NB4 (cell line): ENCODE measurements around the gene KRTAP4-1.

Experiments used
- POLR2A ChIP-seq: IDR thresholded peaks from 2 replicates; pipeline ENCODE4 v1.6.1; 2011; ENCODE audit warnings: mild to moderate bottlenecking; ENCODE audit not compliant: insufficient read length; ENCODE audit errors: extremely low read depth
- TF ChIP-seq, protein P1 (sequence below): IDR thresholded peaks from one replicate; pipeline ENCODE4 v1.5.1; 2012; ENCODE audit warnings: low read depth, low read length

- TF ChIP-seq, protein P1, sequence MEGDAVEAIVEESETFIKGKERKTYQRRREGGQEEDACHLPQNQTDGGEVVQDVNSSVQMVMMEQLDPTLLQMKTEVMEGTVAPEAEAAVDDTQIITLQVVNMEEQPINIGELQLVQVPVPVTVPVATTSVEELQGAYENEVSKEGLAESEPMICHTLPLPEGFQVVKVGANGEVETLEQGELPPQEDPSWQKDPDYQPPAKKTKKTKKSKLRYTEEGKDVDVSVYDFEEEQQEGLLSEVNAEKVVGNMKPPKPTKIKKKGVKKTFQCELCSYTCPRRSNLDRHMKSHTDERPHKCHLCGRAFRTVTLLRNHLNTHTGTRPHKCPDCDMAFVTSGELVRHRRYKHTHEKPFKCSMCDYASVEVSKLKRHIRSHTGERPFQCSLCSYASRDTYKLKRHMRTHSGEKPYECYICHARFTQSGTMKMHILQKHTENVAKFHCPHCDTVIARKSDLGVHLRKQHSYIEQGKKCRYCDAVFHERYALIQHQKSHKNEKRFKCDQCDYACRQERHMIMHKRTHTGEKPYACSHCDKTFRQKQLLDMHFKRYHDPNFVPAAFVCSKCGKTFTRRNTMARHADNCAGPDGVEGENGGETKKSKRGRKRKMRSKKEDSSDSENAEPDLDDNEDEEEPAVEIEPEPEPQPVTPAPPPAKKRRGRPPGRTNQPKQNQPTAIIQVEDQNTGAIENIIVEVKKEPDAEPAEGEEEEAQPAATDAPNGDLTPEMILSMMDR = no peak
- TF ChIP-seq POLR2A = no peak
Observed at GRCh38 chr17:41223821-41224220, 39.1 kb upstream of the KRTAP4-1 start.
